HG03066 (cell line): ENCODE measurements around the gene TCTA.

Experiments used
- ATAC-seq: cut with Tn5 transposase; IDR thresholded peaks from one replicate; pipeline ENCODE4 v1.9.1; 2021; ENCODE audit warnings: low read depth; ENCODE audit not compliant: unreplicated experiment

Gene TCTA

GRCh38 chr3:49456466-49456865, 44.2 kb downstream of the TCTA start:
- ATAC-seq: no peak

DNA sequence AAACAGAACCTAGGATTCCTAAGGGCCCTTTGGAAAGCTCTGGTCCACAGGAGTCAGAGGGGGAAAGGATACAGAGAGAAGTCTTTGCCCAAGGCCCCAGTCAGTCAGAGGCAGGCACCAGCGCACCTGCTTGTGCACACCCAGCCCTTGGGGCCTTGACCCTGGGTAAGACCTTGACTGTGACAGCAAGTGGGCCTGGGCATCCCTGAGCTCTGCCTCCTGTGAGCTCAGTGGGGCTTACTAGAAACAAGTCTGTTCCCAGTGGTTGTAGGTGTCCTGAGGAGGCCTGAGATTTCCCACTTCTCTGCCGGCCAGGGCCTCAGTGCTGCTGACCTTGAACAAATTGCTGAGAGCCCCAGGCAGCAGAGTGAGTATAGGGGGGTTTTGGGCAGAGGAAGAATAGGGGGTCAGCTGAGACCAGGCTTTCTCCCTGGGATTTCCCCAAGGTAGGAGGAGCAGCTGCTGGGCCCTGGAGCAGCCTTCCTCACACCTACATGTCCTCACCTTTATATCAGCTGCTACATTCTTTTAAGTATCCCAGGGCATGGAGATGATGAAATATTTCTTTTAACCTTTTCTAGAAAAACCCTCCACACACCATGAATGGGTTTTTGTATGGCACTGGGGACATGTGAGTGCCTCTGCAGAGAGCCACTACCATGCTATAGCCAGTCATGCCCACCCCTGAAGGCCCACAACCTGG, 48.1 kb downstream of the TCTA start:
- no peak for ATAC-seq

DNA sequence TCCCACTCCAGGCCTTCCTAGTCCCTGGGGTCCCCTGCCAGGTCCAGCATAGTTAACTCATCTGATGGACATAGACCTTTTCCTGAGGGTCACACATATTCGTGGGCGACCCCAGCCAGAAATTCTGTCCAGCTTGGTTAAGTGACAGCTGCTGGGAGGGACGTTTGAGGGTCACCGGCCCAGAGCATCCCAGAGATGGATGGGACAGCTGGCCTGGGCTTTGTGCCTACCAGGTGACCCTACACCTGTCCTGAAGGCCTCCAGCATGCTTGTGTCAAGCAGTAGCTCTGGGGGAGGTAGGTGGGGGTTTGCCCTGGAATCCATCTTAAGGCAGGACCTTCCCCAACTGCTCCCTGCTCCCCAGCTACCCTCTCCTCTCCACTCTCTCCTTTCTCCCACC, 48.7 kb downstream of the TCTA start:
- no peak for ATAC-seq

- ATAC-seq: no peak
These were observed 49.4 kb downstream of the TCTA start for GRCh38 chr3:49461443-49462171.

GRCh38 chr3:49462222-49462621, 50.0 kb downstream of the TCTA start:
- ATAC-seq: no peak

DNA sequence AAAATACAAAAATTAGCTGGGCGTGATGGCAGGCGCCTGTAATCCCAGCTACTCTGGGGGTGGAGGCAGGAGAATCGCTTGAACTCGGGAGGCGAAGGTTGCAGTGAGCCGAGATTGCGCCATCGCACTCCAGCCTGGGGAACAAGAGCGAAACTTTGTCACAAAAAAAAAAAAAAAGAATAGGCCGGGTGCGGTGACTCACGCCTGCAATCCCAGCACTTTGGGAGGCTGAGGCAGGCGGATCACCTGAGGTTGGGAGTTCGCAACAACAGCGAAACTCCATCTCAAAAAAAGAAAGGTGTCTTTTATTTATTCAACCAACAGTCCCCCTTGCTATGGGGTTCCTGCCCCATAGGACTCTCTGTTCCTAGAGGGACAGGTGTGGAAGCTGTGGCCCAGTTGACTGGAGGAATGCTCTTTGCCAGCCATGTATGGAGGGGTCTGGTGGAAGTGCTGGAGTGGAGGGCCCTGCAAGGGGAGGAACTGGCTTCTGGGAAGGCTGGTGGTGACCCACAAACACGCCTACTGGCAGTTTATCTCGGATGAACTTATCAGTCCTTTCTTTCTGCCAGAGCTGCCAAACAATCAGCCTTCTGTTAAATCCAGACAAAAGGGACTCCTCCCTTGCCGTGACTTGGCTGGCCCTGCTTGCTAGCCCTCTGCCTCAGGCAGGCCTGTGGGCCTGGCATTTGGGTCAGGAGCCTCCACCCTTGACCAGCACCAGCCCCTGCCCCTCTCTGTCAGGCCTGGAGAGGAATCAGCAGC, 53.2 kb downstream of the TCTA start:
- ATAC-seq: no peak
